NCI-H524 treated with DMSO at 0.1 percent for 48 hours (cell line): ENCODE measurements around the gene PARD6G.

ENCODE experiments used
- DNase-seq: peaks from one replicate; lab custom pipeline; 2025; lab: John Stamatoyannopoulos, UW

Gene PARD6G

DNA sequence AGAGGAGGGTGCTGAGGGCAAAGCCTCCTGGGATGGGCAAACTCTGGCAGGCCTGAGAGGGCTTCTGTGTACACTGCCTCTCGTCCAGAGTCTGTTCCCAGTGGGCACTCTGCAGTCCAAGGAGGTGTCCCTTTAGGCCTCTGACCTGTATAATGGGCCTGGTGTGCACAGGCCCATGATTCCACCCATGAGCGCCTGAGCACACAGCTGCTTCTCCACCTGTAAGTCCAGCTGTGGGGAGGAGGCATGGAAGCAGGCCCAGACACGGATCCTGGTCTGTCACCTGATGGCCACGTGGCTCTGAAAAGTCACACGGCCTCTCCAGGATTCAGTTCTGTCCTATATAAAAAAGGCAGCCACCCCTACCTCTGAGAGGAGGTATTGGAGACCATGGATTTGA, 57.0 kb downstream of the PARD6G start:
- DNase-seq: no peak

DNA sequence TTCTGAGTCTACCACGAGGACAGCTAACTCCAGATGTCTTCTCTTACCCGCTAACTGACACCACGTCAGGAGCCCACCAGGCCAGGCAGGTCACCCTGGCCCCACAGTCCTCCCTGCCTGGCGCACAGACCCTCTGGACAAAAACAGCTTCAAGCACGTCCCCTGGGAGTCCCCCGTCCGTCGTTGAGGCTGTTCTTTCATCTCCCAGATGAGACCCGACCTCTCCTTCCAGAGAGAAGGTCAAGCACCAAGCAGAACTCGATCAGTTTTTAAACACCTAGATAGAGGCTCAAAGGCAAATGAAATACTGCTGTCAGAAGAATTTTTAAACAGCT, 57.8 kb downstream of the PARD6G start:
- no peak for DNase-seq

GRCh38 chr18:80188643-80189530, 58.4 kb downstream of the PARD6G start:
- DNase-seq: no peak

- DNase-seq: no peak
Measured at GRCh38 chr18:80187956-80188642, 59.2 kb downstream of the PARD6G start.

DNA sequence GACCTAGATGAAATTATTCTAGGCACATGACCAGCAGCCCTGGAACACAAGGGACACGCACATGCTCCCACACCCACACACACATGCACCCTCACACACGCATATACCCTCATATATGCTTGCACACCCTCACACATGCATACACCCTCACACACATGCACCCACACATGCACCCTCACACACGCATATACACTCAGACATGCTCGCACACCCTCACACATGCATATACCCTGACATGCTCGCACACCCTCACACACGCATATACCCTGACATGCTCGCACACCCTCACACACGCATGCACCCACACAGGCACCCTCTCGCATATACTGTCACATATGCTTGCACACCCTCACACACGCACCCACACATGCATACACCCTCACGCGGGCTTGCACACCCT, 61.8 kb downstream of the PARD6G start:
- DNase-seq: no peak

- DNase-seq: no peak
Measured at GRCh38 chr18:80184243-80184772, 63.0 kb downstream of the PARD6G start.

GRCh38 chr18:80183273-80184050, 63.9 kb downstream of the PARD6G start:
- no peak for DNase-seq

DNA sequence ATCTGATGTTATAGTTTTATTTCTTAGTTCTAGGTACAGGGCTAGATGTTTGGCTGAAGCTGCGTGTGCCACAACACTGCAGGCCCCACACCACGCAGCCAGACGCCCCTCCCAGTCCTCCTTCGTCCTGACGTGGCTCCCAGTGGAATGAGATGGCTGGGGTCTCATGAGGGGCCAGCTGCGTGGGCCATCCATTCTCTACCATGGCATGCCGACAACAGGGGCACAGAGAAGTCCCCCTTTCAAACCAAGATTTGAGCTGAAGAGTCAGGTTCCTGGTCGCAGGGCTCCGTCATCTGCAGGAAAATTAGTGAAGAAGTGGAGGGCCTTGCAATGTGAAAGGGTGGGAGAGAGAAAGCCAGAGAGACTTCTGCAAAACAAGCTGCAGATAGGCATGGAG, 64.5 kb downstream of the PARD6G start:
- no peak for DNase-seq

DNA sequence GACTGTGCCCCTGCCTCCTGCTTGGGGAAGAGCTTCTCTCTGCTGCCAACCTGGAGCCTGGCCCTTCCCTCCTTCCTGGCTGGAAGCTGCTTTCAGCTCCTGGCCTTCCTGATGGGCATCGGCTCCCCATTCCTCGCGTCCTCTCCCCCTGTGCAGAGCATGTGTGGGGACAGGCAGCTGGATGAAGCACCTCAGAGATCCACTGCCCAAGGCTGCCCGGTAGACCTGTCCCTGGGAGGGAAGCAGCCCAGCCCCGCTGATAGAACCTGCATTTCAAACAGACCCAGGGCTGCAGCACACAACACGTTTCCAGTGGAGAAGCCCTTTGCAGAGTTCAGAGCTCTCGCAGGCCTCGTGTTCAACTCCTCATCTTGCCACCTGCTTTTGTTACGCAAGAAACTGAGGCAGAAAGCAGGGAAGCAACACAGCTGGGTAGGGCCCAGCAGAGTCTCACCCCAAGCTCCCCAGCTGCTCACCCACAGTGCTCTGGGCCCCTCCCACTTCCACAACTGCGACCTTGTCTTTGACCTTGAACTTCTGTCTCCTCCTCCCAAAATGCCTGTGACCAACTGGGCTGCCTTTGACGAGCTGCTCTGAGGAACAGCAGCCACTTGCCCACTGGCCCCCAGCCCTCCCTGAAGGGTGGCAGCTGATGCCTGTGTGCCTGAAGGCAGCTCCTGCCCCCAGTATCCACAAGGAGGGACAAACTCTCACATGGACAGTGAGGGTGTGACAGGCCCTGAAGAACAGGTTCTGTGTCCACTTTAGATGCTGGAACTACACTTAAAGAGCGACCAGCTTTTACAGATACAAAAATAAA, 65.5 kb downstream of the PARD6G start:
- DNase-seq: no peak

DNA sequence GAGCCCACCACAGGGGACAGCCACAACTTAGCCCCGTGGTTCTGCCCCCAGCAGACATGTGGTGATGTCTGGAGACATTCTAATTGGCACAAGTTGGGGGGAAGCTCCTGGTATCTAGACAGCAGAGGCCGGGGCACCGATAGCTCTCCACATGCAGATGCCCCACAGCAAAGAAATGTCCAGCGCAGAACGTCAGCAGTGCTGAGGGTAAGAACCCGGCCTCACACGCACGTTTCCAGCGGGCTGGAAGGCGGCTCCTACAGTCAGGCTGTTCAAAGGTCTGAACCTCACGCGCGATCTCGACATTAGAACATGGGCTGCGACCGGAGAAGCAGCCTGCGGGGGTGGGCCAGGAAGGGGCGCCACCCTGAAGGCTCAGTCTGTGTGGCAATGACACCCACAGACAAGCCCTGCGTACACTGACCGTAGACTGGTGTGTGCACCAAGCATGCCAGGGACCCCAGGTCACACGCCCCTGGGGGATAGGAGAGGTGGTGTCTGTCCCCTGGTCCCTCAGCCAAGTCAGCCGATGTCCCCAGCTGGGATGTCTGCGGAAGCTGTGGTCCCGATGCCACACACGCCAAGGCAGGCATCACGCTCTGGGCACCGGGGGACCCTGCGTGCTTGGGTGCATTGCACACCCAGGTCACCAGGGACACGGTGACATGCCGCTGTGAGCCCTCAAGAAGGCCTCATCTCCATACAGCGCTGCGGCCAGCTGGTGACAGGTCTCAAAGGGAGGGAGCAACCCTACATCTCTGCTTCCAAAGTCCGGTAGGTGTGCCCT, 66.3 kb downstream of the PARD6G start:
- DNase-seq: no peak

DNA sequence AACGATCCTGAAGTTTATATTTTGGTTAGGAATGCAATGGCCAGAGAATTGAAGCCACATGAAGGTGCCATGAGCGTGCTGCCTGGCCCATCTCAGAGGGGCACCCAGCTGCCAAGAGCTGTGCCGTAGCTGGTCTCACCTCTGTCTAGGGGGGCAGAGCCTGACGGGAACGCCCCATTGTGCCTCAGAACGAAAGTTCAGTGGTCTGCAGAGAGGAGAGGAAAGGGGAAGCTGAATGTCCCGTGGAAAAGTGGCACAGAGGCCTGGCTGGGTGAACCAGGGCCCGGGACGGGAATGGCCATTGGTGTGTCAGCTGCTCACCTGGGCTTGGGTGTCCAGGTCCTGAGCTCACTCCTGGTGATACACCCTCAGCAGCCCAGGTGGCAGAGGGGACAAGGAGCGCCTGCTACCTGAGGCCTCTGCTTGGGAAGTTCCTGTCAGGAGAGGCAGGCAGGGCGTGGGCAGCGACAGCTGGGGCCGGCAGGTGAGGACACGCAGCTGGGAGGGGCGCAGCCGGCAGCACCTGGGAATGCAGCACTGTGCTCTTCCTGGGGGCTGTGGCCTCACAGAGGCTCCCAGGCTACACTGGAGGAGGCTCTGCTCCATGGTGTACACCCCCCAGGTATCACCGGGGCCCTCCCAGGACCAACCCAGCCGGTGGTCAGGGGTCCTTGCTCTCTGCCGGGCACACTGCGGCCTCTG, 67.3 kb downstream of the PARD6G start:
- DNase-seq: no peak

GRCh38 chr18:80178935-80179818, 68.1 kb downstream of the PARD6G start:
- DNase-seq: no peak

- no peak for DNase-seq
Measured at GRCh38 chr18:80177128-80177527, 70.2 kb downstream of the PARD6G start.

GRCh38 chr18:80176334-80177073, 70.8 kb downstream of the PARD6G start:
- DNase-seq: no peak

DNA sequence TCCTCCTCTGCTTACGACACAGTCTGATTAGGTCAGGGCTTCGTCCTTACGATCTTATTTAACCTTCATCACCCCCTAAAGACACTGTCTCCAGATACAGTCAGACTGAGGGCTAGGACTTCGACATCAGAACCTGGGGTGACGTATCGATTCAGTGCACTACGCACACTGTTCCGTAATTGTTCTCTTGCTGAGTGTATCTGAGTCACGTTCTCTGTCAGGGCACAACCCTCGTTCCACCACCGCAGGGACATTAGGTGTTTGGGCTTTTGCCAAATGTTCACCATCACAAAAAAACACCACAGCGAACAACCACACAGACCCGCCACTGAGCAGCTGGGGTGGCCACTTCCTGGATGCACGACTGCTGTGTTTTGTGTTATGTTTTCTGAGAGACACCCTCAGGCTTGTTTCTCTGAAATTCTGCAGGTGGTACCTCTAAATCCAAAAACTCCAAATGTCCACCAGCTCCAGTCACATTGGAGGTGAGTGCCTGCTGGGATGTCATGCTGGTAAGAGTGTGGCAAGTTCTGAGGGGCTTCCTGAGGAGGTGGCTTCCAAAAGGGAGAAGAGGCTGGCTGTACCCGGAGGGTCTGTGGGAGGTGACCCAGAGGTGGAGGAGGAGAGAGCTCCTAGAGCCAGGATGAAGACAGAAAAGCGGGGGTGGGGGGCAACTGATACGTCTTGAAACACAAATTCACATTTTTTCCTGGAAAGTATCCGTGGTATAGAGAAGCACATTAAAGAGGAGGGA, 71.7 kb downstream of the PARD6G start:
- DNase-seq: no peak

- DNase-seq: no peak
Measured at GRCh38 chr18:80173060-80173459, 74.3 kb downstream of the PARD6G start.

DNA sequence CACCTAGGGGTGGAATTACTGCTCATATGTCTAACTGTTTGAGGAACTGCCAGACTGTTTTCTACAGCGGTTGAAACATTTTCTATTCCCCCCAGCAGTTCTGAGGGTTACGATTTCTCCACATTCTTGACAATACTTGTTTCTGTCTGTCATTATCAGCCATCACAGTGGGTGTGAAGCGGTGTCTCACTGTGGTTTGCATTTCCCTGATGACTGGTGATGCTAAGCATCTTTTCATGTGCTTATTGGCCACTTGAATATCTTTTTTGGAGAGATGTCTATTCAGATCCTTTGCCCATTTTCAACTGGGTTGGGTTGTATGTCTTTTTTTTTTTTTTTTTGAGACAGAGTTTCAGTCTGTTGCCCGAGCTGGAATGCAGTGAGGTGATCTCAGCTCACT, 75.3 kb downstream of the PARD6G start:
- DNase-seq: no peak
